K562 (cell line): ENCODE measurements around the gene GPR107. TPM values are rescaled to one million over a fixed set of nuclear protein-coding genes. Genes with fewer than 3 reads are reported as not detected.

Source experiments
- ATAC-seq: fragments of 200-7000 bp; cut with Tn5 transposase; 3 replicates; pipeline ENCODE4 v1.9.1; 2020; ENCODE audit warnings: moderate library complexity
- BruUV-seq: library from RNA; stranded (reverse); fragments of 400-500 nt; replicated peaks from 2 replicates; lab custom pipeline; 2021; lab: Mats Ljungman, UMichigan
- CTCF ChIA-PET: fragments of 300-600 bp; formaldehyde crosslinking; extraction: SDS; loops from one replicate; lab custom pipeline; 2021; ENCODE audit warnings: low intra/inter-chr PET ratio; lab: Yijun Ruan, JAX
- POLR2A ChIA-PET: fragments of 300-600, 350-650 bp; sonication (Branson Sonifier 250); formaldehyde crosslinking; extraction: SDS; loops from one replicate; lab custom pipeline; 2021; ENCODE audit warnings: antibody characterized with exemption, inconsistent platforms; lab: Yijun Ruan, JAX
- DNase-seq, 4 experiments: peaks; one replicate each; pipeline versions ENCODE4 v3.0.0 to v3.0.0-alpha.2; 2011 to 2018; ENCODE audit warnings: low spot score in 3 of 4, mixed read lengths in 3 of 4; ENCODE audit errors: extremely low read depth in 1 of 4
- FAIRE-seq: peaks from 2 replicates; lab custom pipeline; 2011; peaks lifted over from hg19 to GRCh38; lab: Jason Lieb, UNC
- H2AFZ ChIP-seq: 2 replicates; pipeline ENCODE4 v1.6.0; 2011; ENCODE audit warnings: low read depth, low read length, control low read depth, inconsistent platforms
- H3K27ac ChIP-seq: fragments of 200-600 bp; 3 replicates; pipeline ENCODE4 v1.8.0; 2011; ENCODE audit warnings: low read depth, mild to moderate bottlenecking, control low read depth, inconsistent platforms, low read length, moderate library complexity, mixed read lengths; ENCODE audit errors: extremely low read depth
- H3K27me3 ChIP-seq, 2 experiments: fragments of 300-600 bp in 1 of 2; 2 replicates in 1 of 2; 3 replicates in 1 of 2; pipeline versions ENCODE4 v1.6.0 to v1.8.0; 2011; ENCODE audit warnings: inconsistent platforms in 2 of 2, low read length in 2 of 2, mild to moderate bottlenecking in 1 of 2, mixed read lengths in 1 of 2, moderate library complexity in 1 of 2; ENCODE audit not compliant: control insufficient read depth in 2 of 2, insufficient read depth in 2 of 2
- H3K36me3 ChIP-seq: fragments of 300-600 bp; 3 replicates; pipeline ENCODE4 v1.8.0; 2011; ENCODE audit warnings: mild to moderate bottlenecking, low read length, inconsistent platforms; ENCODE audit not compliant: control insufficient read depth, insufficient read depth
- H3K4me1 ChIP-seq, 2 experiments: fragments of 200-600 bp in 1 of 2; replicated peaks in 1 of 2; 2 replicates in 1 of 2; 3 replicates in 1 of 2; pipeline versions ENCODE4 v1.5.1 to v1.8.0; 2011; ENCODE audit warnings: inconsistent platforms in 2 of 2, low read length in 2 of 2, mild to moderate bottlenecking in 1 of 2, mixed read lengths in 1 of 2, moderate library complexity in 1 of 2; ENCODE audit not compliant: control insufficient read depth in 2 of 2, insufficient read depth in 2 of 2
- H3K4me2 ChIP-seq: 2 replicates; pipeline ENCODE4 v1.6.1; 2011; ENCODE audit warnings: low read length, control low read depth, inconsistent platforms, mixed read lengths; ENCODE audit not compliant: insufficient read depth
- H3K4me3 ChIP-seq: fragments of 200-600 bp; sonication (generic), shearing (Covaris generic); 2 replicates; pipeline ENCODE4 v1.5.1; 2016; ENCODE audit warnings: control low read depth, inconsistent platforms
- H3K79me2 ChIP-seq: fragments of 200-600 bp; 3 replicates; pipeline ENCODE4 v1.8.0; 2011; ENCODE audit warnings: low read length, inconsistent platforms; ENCODE audit not compliant: control insufficient read depth, insufficient read depth
- H3K9ac ChIP-seq, 2 experiments: 2 replicates each; pipeline versions ENCODE4 v1.6.0 to v1.6.1; 2011; ENCODE audit warnings: low read depth in 2 of 2, low read length in 2 of 2, control low read depth in 1 of 2, inconsistent platforms in 1 of 2, mild to moderate bottlenecking in 1 of 2, mixed read lengths in 1 of 2; ENCODE audit not compliant: insufficient read depth in 1 of 2
- H3K9me1 ChIP-seq: one replicate; pipeline ENCODE4 v1.6.0; 2011; ENCODE audit warnings: inconsistent platforms, mild to moderate bottlenecking, low read length, moderate library complexity; ENCODE audit not compliant: control insufficient read depth, insufficient read depth
- H3K9me3 ChIP-seq: replicated peaks from 2 replicates; pipeline ENCODE4 v1.5.1; 2011; ENCODE audit warnings: low read depth, low read length, inconsistent platforms; ENCODE audit not compliant: control insufficient read depth, insufficient read depth
- H4K20me1 ChIP-seq: replicated peaks from 2 replicates; pipeline ENCODE4 v1.6.1; 2011; ENCODE audit warnings: low read length, inconsistent platforms, mixed read lengths; ENCODE audit not compliant: control insufficient read depth, insufficient read depth
- ARNT ChIP-seq, 2 experiments: fragments of 450-650 bp; IDR thresholded peaks; 2 replicates each; pipeline ENCODE4 v1.6.1; 2016; ENCODE audit warnings: mild to moderate bottlenecking in 1 of 2
- ATF6 ChIP-seq: sonication (generic); formaldehyde crosslinking; IDR thresholded peaks from 2 replicates; pipeline ENCODE4 v1.4.0; 2020; ENCODE audit warnings: mild to moderate bottlenecking, missing genetic modification reagents
- BCOR ChIP-seq: fragments of 450-650 bp; IDR thresholded peaks from 2 replicates; pipeline ENCODE4 v1.6.1; 2016
- CBX2 ChIP-seq: fragments of 200-600 bp; sonication (generic); IDR thresholded peaks from one replicate; pipeline ENCODE4 v1.6.1; 2012; ENCODE audit warnings: mild to moderate bottlenecking, low read length, inconsistent platforms; ENCODE audit not compliant: insufficient read depth, poor library complexity, severe bottlenecking
- CEBPG ChIP-seq, 3 experiments: fragments of 200-800 bp in 1 of 3; sonication (Bioruptor generic) in 1 of 3; sonication (generic) in 1 of 3; formaldehyde crosslinking in 1 of 3; IDR thresholded peaks in 2 of 3; conservative IDR thresholded peaks in 1 of 3; 2 replicates each; pipeline versions ENCODE4 v1.6.1 to v1.8.0; 2016 to 2022; ENCODE audit warnings: missing compliant biosample characterization in 2 of 3, missing genetic modification characterization in 2 of 3, mild to moderate bottlenecking in 1 of 3, missing genetic modification reagents in 1 of 3
- E2F4 ChIP-seq: sonication (generic); formaldehyde crosslinking; IDR thresholded peaks from 2 replicates; pipeline ENCODE4 v1.8.0; 2022; ENCODE audit warnings: mild to moderate bottlenecking, low read depth, missing genetic modification reagents
- ESRRB ChIP-seq: fragments of 250-450 bp; sonication (Bioruptor Pico); IDR thresholded peaks from 2 replicates; pipeline ENCODE4 v1.5.0; 2020; ENCODE audit warnings: mild to moderate bottlenecking, moderate library complexity, borderline replicate concordance
- ILK ChIP-seq: fragments of 450-650 bp; IDR thresholded peaks from 2 replicates; pipeline ENCODE4 v1.6.1; 2016; ENCODE audit warnings: missing genetic modification characterization, low read depth, mild to moderate bottlenecking, missing compliant biosample characterization, moderate library complexity, borderline replicate concordance
- IRF1 ChIP-seq: sonication (generic); formaldehyde crosslinking; IDR thresholded peaks from 2 replicates; pipeline ENCODE4 v1.8.0; 2022; ENCODE audit warnings: missing genetic modification reagents, mild to moderate bottlenecking, borderline replicate concordance
- KDM5B ChIP-seq: fragments of 200-600 bp; sonication (generic); IDR thresholded peaks from 2 replicates; pipeline ENCODE4 v1.6.1; 2012; ENCODE audit warnings: low read depth, mild to moderate bottlenecking, moderate library complexity, low read length, control low read depth, inconsistent platforms; ENCODE audit not compliant: insufficient replicate concordance
- KLF16 ChIP-seq: IDR thresholded peaks from 2 replicates; pipeline ENCODE4 v1.6.1; 2016; ENCODE audit warnings: antibody characterized with exemption
- NELFE ChIP-seq: IDR thresholded peaks from 2 replicates; pipeline ENCODE4 v1.6.1; 2011; ENCODE audit warnings: mild to moderate bottlenecking; ENCODE audit not compliant: insufficient read depth, insufficient read length
- TCF15 ChIP-seq: fragments of 250-450 bp; sonication (Bioruptor Pico); IDR thresholded peaks from 2 replicates; pipeline ENCODE4 v1.8.0; 2022; ENCODE audit warnings: moderate library complexity, mild to moderate bottlenecking, inconsistent platforms
- THRA ChIP-seq: fragments of 450-650 bp; IDR thresholded peaks from 2 replicates; pipeline ENCODE4 v1.6.1; 2017; ENCODE audit warnings: mild to moderate bottlenecking, moderate library complexity
- ZBTB26 ChIP-seq: fragments of 450-650 bp; formaldehyde crosslinking; IDR thresholded peaks from 2 replicates; pipeline ENCODE4 v1.4.0; 2022; ENCODE audit warnings: missing genetic modification characterization
- WGBS: fragments of 100-300 bp; shearing (Covaris generic); methylation state at CpG from one replicate; pipeline ENCODE4 v1.1.6; 2016; ENCODE audit warnings: low coverage, mixed read lengths; ENCODE audit not compliant: insufficient coverage; ENCODE audit errors: missing lambda C conversion rate; 5-methylcytosine and 5-hydroxymethylcytosine counted together
- in situ Hi-C: fragments of 300-500 bp; cut with MboI; formaldehyde crosslinking; loops from 4 replicates; pipeline ENCODE4 v1.15.0; 2018; ENCODE audit warnings: inconsistent platforms, mixed read lengths
- intact Hi-C: fragments of 100-400 bp; cut with micrococcal nuclease; formaldehyde crosslinking; loops from 2 replicates; pipeline ENCODE4 v1.14.2; 2022
- polyA plus RNA-seq, 8 experiments: library from polyadenylated mRNA; depleted of rRNA in 4 of 8; stranded (reverse) in 5 of 8; unstranded in 3 of 8; fragments of >200 nt; fragmentation: Nextera tagmentation in 2 of 8; fragmentation: Illumina TruSeq in 1 of 8; extraction: Ambion mirVana in 2 of 8; extraction: Trizol in 1 of 8; gene quantifications; 2 replicates each; pipeline versions ENCODE4 v1.2.1 to v1.2.3, GENCODE V29; 2011 to 2014; ENCODE audit warnings: inconsistent platforms in 1 of 8, missing spikeins in 1 of 8
- total RNA-seq, 7 experiments: library from RNA; depleted of rRNA in 6 of 7; stranded (reverse); fragments of >200 nt in 6 of 7; fragmentation: Illumina TruSeq in 2 of 7; extraction: Trizol in 2 of 7; gene quantifications; 2 replicates each; pipeline versions ENCODE4 v1.2.1 to v1.2.3, GENCODE V29; 2011 to 2021; ENCODE audit warnings: low replicate concordance in 1 of 7

Gene GPR107
- total and polyA plus RNA-seq, 9 of the 15 experiments (the other 6 are each of a cell fraction or from before 2014, with no cell fraction given) = 3.2 to 34.6 (median 14.4) TPM

GRCh38 chr9:130088051-130088450, 34.3 kb downstream of the GPR107 start:
- POLR2A ChIA-PET = interaction anchor here (0.6 to 1.0 kb wide), 2 partner anchors 8 to 173 kb away, joined by 3 read pairs; no protein-coding TSS in a partner anchor
- ATAC-seq (no peak), FAIRE-seq (no peak), DNase-seq (no peak)
- intact Hi-C loops = no loop called here
- peaks cover 59% of the 10 kb centered on the region for H3K36me3 ChIP-seq
- no peak overlapping the region for H3K4me2 ChIP-seq
- no peaks in the 10 kb centered on the region for H3K9me3 ChIP-seq
- in situ Hi-C loops = no loop called here
- no peaks in the 10 kb centered on the region for H4K20me1 ChIP-seq
- CTCF ChIA-PET = no interaction called here
- no TSS peak for BruUV-seq
- 93% methylated on average over 5 of the region's 6 CpGs for whole genome bisulfite sequencing
- no peak overlapping the region for H3K27ac ChIP-seq
- H3K9ac ChIP-seq = no peak overlapping the region
- H2AFZ ChIP-seq = no peak overlapping the region
- H3K9me1 ChIP-seq = no peaks in the 10 kb centered on the region
- no peaks in the 10 kb centered on the region for H3K27me3 ChIP-seq
- H3K79me2 ChIP-seq = no peaks in the 10 kb centered on the region
- H3K4me1 ChIP-seq = no peaks in the 10 kb centered on the region
- no peak overlapping the region for H3K4me3 ChIP-seq
- TF ChIP-seq CBX2 (no peak), ARNT (IDR thresholded peaks at IDR 0.05) (no peak), THRA (no peak), E2F4 (CRISPR knock-in tag) (no peak), CEBPG (CRISPR knock-in tag; IDR thresholded peaks at IDR 0.05) (no peak), CEBPG (tag; conservative IDR thresholded peaks at IDR 0.05 in 1 of 2, IDR thresholded peaks at IDR 0.05 in 1 of 2) (no peak), NELFE (no peak), ESRRB (CRISPR knock-in tag) (no peak), BCOR (no peak), ZBTB26 (CRISPR knock-in tag) (no peak), IRF1 (CRISPR knock-in tag) (no peak), ILK (tag) (no peak), TCF15 (CRISPR knock-in tag) (no peak), KDM5B (no peak), ATF6 (CRISPR knock-in tag) (no peak), KLF16 (no peak)
